ENCODE results near the gene FOXK1. TPM values are rescaled to one million over a fixed set of nuclear protein-coding genes. Genes with fewer than 3 reads are reported as not detected.
"Not testable (repeated sequence)": the region's sequence is repeated elsewhere in the genome, so short reads cannot be mapped to it uniquely, and the experiment has no call there.

FOXK1 gene
- total RNA-seq, 2 experiments from 2014 or later: 32.0 to 36.2 TPM

- H3K4me1 Mint-ChIP-seq; H3K36me3 Mint-ChIP-seq (ENCODE audit: low read depth); H3K27ac Mint-ChIP-seq; H3K27me3 Mint-ChIP-seq; DNase-seq; POLR2A ChIA-PET; H3K9me3 Mint-ChIP-seq; H3K4me3 Mint-ChIP-seq: not testable (repeated sequence)
- CTCF ChIA-PET: interaction anchor here (1.7 to 1.8 kb wide), 2 partner anchors 28 to 36 kb away, joined by 5 to 7 read pairs; no protein-coding TSS in a partner anchor
These were observed 4.6 kb upstream of the FOXK1 start for GRCh38 chr7:4677518-4677917.

GRCh38 chr7:4681218-4681851 is 760 bp upstream of the FOXK1 start:
- Mint-ChIP-seq H3K4me3 (peak overlapping the region; percentile 81), H3K4me1 (peaks cover 24% of the 10 kb centered on the region), H3K27ac (peak overlapping the region; percentile 94), H3K27me3 (no peaks in the 10 kb centered on the region), H3K36me3 (ENCODE audit: low read depth) (peaks cover 17% of the 10 kb centered on the region), H3K9me3 (no peaks in the 10 kb centered on the region)
- ChIA-PET CTCF (interaction anchor here (1.4 kb wide), 1 partner anchor 40 kb away, joined by 6 read pairs; no protein-coding TSS in a partner anchor), POLR2A (no interaction called here)
- DNase-seq: peak; percentile 29

DNA sequence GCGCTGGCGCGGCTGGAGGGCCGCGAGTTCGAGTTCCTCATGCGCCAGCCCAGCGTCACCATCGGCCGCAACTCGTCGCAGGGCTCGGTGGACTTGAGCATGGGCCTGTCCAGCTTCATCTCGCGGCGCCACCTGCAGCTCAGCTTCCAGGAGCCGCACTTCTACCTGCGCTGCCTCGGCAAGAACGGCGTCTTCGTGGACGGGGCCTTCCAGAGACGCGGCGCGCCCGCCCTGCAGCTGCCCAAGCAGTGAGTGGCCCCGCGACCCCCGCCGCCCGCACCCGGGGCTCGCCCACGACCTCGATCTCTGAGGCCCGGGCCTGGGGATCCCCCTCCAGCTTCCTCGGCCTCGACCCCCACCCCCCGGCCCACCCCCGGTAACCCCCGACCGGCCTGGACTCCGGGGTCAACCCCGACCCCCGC is 537 bp downstream of the FOXK1 start:
- ChIA-PET CTCF (interaction anchor here (1.1 kb wide), 1 partner anchor 50 kb away, joined by 3 read pairs; no protein-coding TSS in a partner anchor), POLR2A (interaction anchor here (0.6 to 0.9 kb wide), 2 partner anchors 10 to 41 kb away, joined by 3 to 7 read pairs; no protein-coding TSS in a partner anchor)
- peaks cover 32% of the 10 kb centered on the region for H3K4me1 Mint-ChIP-seq
- peaks cover 20% of the 10 kb centered on the region for H3K36me3 Mint-ChIP-seq (ENCODE audit: low read depth)
- H3K4me3 Mint-ChIP-seq: peak overlapping the region; percentile 99
- H3K27me3 Mint-ChIP-seq: no peaks in the 10 kb centered on the region
- peak; percentile 32 for DNase-seq
- no peaks in the 10 kb centered on the region for H3K9me3 Mint-ChIP-seq
- peak overlapping the region; percentile 78 for H3K27ac Mint-ChIP-seq

- ChIA-PET CTCF (interaction anchor here (1.1 to 1.2 kb wide), 2 partner anchors 27 to 50 kb away, joined by 3 read pairs; no protein-coding TSS in a partner anchor), POLR2A (interaction anchor here (0.6 to 0.9 kb wide), 2 partner anchors 10 to 41 kb away, joined by 3 to 7 read pairs; no protein-coding TSS in a partner anchor)
- no peaks in the 10 kb centered on the region for H3K27me3 Mint-ChIP-seq
- peak overlapping the region; percentile 99 for H3K4me3 Mint-ChIP-seq
- no peaks in the 10 kb centered on the region for H3K9me3 Mint-ChIP-seq
- H3K4me1 Mint-ChIP-seq: peaks cover 35% of the 10 kb centered on the region
- peak; percentile 27 for DNase-seq
- H3K27ac Mint-ChIP-seq: peak overlapping the region; percentile 100
- peaks cover 22% of the 10 kb centered on the region for H3K36me3 Mint-ChIP-seq (ENCODE audit: low read depth)
These were observed 1.2 kb downstream of the FOXK1 start for GRCh38 chr7:4683043-4683883.

DNA sequence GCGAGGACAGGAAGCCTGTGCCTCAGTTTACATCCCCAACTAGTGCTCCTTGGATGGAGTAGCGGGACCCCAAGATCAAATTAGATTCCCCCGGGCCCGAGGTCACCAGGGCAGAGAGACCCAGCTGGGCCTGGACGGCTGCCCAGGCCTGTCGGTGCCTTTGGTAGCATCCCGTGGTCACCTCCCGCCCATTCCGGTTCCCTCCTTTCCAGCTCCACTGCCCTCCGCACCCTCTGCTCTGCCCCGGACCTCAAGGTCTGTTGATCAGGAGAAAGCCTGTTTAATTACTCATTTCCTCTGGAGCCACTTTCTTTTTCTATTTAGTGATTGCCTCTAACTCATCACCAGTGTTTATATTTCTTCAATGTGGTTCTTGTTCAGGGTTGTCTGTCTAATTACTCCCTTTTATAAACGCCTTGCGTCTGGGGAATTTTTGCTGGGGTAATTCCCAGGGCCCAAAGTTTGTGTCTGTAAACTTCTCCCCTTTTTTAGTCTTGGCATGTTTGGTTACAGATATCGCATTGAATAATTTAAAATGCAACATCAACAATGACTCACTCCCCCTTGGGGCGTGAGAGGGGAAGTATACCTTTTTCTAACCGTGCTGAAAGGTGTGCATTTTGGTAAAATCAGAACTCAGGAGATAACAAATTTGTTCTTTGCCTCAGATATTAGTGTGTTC is 1.9 kb downstream of the FOXK1 start:
- peak overlapping the region; percentile 100 for H3K27ac Mint-ChIP-seq
- no peaks in the 10 kb centered on the region for H3K9me3 Mint-ChIP-seq
- H3K4me1 Mint-ChIP-seq: peaks cover 40% of the 10 kb centered on the region
- no peaks in the 10 kb centered on the region for H3K27me3 Mint-ChIP-seq
- POLR2A ChIA-PET: no interaction called here
- peak; percentile 35 for DNase-seq
- CTCF ChIA-PET: interaction anchor here (0.6 to 1.2 kb wide), 2 partner anchors 26 to 118 kb away, joined by 3 read pairs; no protein-coding TSS in a partner anchor
- H3K36me3 Mint-ChIP-seq (ENCODE audit: low read depth): peaks cover 22% of the 10 kb centered on the region
- peak overlapping the region; percentile 99 for H3K4me3 Mint-ChIP-seq

GRCh38 chr7:4684846-4685245 is 2.8 kb downstream of the FOXK1 start:
- peaks cover 46% of the 10 kb centered on the region for H3K4me1 Mint-ChIP-seq
- peaks cover 22% of the 10 kb centered on the region for H3K36me3 Mint-ChIP-seq (ENCODE audit: low read depth)
- no peak for DNase-seq

DNA sequence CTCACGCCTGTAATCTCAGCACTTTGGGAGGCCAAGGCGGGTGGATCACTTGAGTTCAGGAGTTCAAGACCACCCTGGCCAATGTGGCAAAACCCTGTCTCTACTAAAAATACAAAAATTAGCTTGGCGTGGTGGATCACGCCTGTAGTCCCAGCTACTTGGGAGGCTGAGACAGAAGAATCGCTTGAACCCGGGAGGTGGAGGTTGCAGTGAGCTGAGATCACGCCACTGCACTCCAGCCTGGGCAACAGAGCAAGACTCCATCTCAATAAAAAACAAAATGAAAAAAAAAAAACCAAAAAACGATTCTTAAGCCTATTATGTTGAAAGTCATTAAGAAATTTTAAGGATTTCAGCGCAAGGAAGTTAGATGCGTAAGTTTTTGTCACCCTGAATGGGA is 3.6 kb downstream of the FOXK1 start:
- CTCF ChIA-PET: interaction anchor here (0.6 to 1.8 kb wide), 4 partner anchors 26 to 456 kb away, joined by 3 to 5 read pairs (median 4); no protein-coding TSS in a partner anchor
- DNase-seq, H3K9me3 Mint-ChIP-seq, H3K4me3 Mint-ChIP-seq, POLR2A ChIA-PET, H3K27me3 Mint-ChIP-seq: not testable (repeated sequence)
- Mint-ChIP-seq H3K4me1 (peaks cover 53% of the 10 kb centered on the region), H3K36me3 (ENCODE audit: low read depth) (peaks cover 22% of the 10 kb centered on the region), H3K27ac (peak overlapping the region; percentile 9)

More at GRCh38 chr7:4684846-4685245, 2.8 kb downstream of the FOXK1 start:
- Mint-ChIP-seq H3K4me3 (peak overlapping the region; percentile 99), H3K27ac (peak overlapping the region; percentile 100), H3K9me3 (no peaks in the 10 kb centered on the region), H3K27me3 (no peaks in the 10 kb centered on the region)
- POLR2A ChIA-PET: interaction anchor here (0.7 kb wide), 1 partner anchor 49 kb away, joined by 4 read pairs; no protein-coding TSS in a partner anchor
- CTCF ChIA-PET: interaction anchor here (0.6 to 1.8 kb wide), 3 partner anchors 26 to 119 kb away, joined by 3 to 4 read pairs (median 3); no protein-coding TSS in a partner anchor

GRCh38 chr7:4687956-4688355 is 5.9 kb downstream of the FOXK1 start:
- peaks cover 26% of the 10 kb centered on the region for H3K36me3 Mint-ChIP-seq (ENCODE audit: low read depth)
- POLR2A ChIA-PET: no interaction called here

DNA sequence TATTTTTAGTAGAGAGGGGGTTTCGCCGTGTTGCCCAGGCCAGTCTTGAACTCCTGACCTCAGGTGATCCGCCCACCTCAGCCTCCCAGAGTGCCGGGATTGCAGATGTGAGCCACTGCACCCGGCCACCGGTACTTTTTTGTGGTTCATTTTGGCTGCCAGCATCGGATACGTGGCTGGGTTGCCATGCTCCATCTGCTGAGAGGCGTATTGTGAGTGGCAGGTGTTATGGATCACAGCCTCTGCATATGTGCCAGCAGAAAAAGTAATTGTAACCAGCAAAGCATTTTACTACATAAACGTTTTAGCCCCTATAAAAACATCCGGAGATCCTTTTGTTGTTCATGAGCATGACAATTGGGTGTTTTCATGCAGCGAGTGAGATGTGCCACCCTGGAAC is 7.1 kb downstream of the FOXK1 start:
- CTCF ChIA-PET: no interaction called here
- no peak overlapping the region for H3K27ac Mint-ChIP-seq
- no peaks in the 10 kb centered on the region for H3K27me3 Mint-ChIP-seq
- no peak overlapping the region for H3K4me3 Mint-ChIP-seq
- peaks cover 19% of the 10 kb centered on the region for H3K36me3 Mint-ChIP-seq (ENCODE audit: low read depth)
- no peaks in the 10 kb centered on the region for H3K9me3 Mint-ChIP-seq
- POLR2A ChIA-PET: no interaction called here
- DNase-seq: no peak
- peaks cover 52% of the 10 kb centered on the region for H3K4me1 Mint-ChIP-seq

More at GRCh38 chr7:4687956-4688355, 5.9 kb downstream of the FOXK1 start:
- H3K9me3 Mint-ChIP-seq: no peaks in the 10 kb centered on the region
- no peaks in the 10 kb centered on the region for H3K27me3 Mint-ChIP-seq
- CTCF ChIA-PET: interaction anchor here (0.6 kb wide), 1 partner anchor 58 kb away, joined by 5 read pairs; no protein-coding TSS in a partner anchor
- H3K4me1 Mint-ChIP-seq: peaks cover 55% of the 10 kb centered on the region
- H3K27ac Mint-ChIP-seq: no peak overlapping the region
- no peak for DNase-seq
- H3K4me3 Mint-ChIP-seq: no peak overlapping the region

DNA sequence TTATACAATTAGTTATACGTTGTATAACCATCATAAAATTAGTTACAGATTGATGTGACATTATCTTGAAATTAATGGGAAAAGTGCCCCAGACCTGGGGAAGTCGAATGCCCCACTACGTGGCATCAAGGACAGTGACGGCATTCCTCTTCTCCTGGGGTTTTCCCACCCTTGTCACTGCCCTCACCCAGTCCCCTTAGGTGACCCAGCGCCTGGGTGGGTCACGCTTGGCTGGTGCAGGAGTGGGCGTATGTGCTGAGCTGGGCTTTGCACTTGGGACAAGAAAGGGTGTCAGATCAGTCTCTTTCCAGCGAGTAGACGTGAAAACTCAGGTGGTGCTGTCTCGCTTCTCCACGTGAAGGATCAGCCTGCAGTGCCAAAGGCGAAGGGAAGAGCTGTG is 7.6 kb downstream of the FOXK1 start:
- DNase-seq: no peak
- ChIA-PET CTCF (no interaction called here), POLR2A (no interaction called here)
- H3K4me3 Mint-ChIP-seq: no peak overlapping the region
- no peaks in the 10 kb centered on the region for H3K27me3 Mint-ChIP-seq
- no peaks in the 10 kb centered on the region for H3K9me3 Mint-ChIP-seq
- peaks cover 14% of the 10 kb centered on the region for H3K36me3 Mint-ChIP-seq (ENCODE audit: low read depth)
- H3K4me1 Mint-ChIP-seq: peaks cover 47% of the 10 kb centered on the region
- no peak overlapping the region for H3K27ac Mint-ChIP-seq

DNA sequence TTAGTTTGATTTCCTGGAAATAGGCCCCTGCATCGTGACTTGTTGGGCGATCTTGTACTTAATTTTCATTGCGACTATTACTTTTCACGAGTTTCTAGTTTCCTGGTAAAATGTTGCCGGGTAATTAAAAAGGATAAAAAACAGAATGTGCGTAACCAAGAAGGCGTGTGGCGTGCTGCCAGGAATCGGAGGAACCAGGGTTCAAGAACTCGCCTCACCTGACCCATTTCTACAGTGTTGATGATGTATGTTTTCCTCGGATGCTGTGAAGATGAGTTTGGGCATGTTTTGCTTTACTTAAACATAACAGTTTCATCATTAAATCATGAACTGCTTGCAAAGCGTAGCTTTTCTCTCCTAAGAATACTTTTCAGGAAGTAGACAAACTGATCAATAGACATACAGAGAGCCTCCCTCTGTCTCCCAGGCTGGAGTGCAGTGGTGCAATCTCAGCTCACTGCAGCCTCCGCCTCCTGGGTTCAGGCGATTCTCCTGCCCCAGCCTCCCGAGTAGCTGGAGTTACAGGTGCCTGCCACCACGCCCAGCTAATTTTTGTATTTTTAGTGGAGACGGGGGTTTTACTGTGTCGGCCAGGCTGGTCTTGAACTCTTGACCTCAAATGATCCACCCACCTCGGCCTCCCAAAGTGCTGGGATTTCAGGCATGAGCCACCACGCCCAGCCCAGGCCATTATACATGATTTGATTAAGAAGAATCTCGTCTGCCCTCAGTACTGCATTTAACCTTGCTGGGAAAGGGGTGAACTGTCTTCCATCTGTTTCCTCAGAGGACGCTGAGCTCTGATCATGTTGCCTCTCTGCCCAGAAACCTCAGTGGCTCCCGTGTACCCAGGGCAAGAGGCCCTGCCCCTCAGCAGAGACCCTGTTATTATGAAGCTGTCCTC is 9.1 kb downstream of the FOXK1 start:
- ChIA-PET CTCF (no interaction called here), POLR2A (no interaction called here)
- peaks cover 9% of the 10 kb centered on the region for H3K36me3 Mint-ChIP-seq (ENCODE audit: low read depth)
- no peak overlapping the region for H3K4me3 Mint-ChIP-seq
- peaks cover 45% of the 10 kb centered on the region for H3K4me1 Mint-ChIP-seq
- H3K27me3 Mint-ChIP-seq: no peaks in the 10 kb centered on the region
- no peak overlapping the region for H3K27ac Mint-ChIP-seq
- DNase-seq: no peak
- H3K9me3 Mint-ChIP-seq: no peaks in the 10 kb centered on the region
